SK-N-SH treated with all-trans-retinoic acid at 6 μM for 48 hours (cell line): Measurements from ENCODE around the gene EIF3A.

Experiments
- ATAC-seq: fragments of 200-7000 bp; cut with Tn5 transposase; 3 replicates; pipeline ENCODE4 v1.9.1; 2020; ENCODE audit warnings: mild to moderate bottlenecking, moderate library complexity
- ARNTL ChIP-seq: fragments of 450-650 bp; formaldehyde crosslinking; IDR thresholded peaks from 2 replicates; pipeline ENCODE4 v1.5.0; 2020; ENCODE audit warnings: low read depth, mild to moderate bottlenecking, moderate library complexity, borderline replicate concordance
- BACH2 ChIP-seq: fragments of 250-450 bp; sonication (Bioruptor Pico); IDR thresholded peaks from 2 replicates; pipeline ENCODE4 v1.9.0; 2021; ENCODE audit warnings: mild to moderate bottlenecking, borderline replicate concordance
- CSDC2 ChIP-seq: fragments of 250-450 bp; sonication (Bioruptor Pico); IDR thresholded peaks from 2 replicates; pipeline ENCODE4 v1.5.0; 2020; ENCODE audit warnings: mild to moderate bottlenecking, moderate library complexity
- CSRNP3 ChIP-seq: fragments of 250-450 bp; sonication (Bioruptor Pico); IDR thresholded peaks from 2 replicates; pipeline ENCODE4 v1.5.1; 2021; ENCODE audit warnings: mild to moderate bottlenecking, moderate library complexity
- GLIS3 ChIP-seq: fragments of 250-450 bp; sonication (Bioruptor Pico); IDR thresholded peaks from 2 replicates; pipeline ENCODE4 v1.5.0; 2020; ENCODE audit warnings: mild to moderate bottlenecking, moderate library complexity
- ISL1 ChIP-seq: fragments of 250-450 bp; sonication (Bioruptor Pico); IDR thresholded peaks from 2 replicates; pipeline ENCODE4 v2.1.2; 2022; ENCODE audit warnings: mild to moderate bottlenecking, moderate library complexity
- PPARA ChIP-seq: fragments of 250-450 bp; sonication (Bioruptor Pico); IDR thresholded peaks from 2 replicates; pipeline ENCODE4 v1.5.0; 2020; ENCODE audit warnings: mild to moderate bottlenecking, borderline replicate concordance
- SNAI2 ChIP-seq: fragments of 250-450 bp; sonication (Bioruptor Pico); IDR thresholded peaks from 2 replicates; pipeline ENCODE4 v1.5.0; 2020; ENCODE audit warnings: mild to moderate bottlenecking, moderate library complexity
- TCF4 ChIP-seq: fragments of 250-450 bp; sonication (Bioruptor Pico); IDR thresholded peaks from 2 replicates; pipeline ENCODE4 v1.8.0; 2021; ENCODE audit warnings: mild to moderate bottlenecking, moderate library complexity, borderline replicate concordance
- TOX ChIP-seq: fragments of 250-450 bp; sonication (Bioruptor Pico); IDR thresholded peaks from 2 replicates; pipeline ENCODE4 v1.8.0; 2021; ENCODE audit warnings: mild to moderate bottlenecking, moderate library complexity, borderline replicate concordance
- TSHZ2 ChIP-seq: fragments of 250-450 bp; sonication (Bioruptor Pico); IDR thresholded peaks from 2 replicates; pipeline ENCODE4 v1.5.0; 2020; ENCODE audit warnings: mild to moderate bottlenecking, moderate library complexity
- ZC3H10 ChIP-seq: fragments of 250-450 bp; sonication (Bioruptor Pico); IDR thresholded peaks from 2 replicates; pipeline ENCODE4 v1.5.1; 2021; ENCODE audit warnings: mild to moderate bottlenecking, moderate library complexity
- ZFP30 ChIP-seq: fragments of 450-650 bp; formaldehyde crosslinking; IDR thresholded peaks from 2 replicates; pipeline ENCODE4 v1.5.0; 2022; ENCODE audit warnings: mild to moderate bottlenecking, moderate library complexity
- ZNF70 ChIP-seq: fragments of 450-650 bp; formaldehyde crosslinking; IDR thresholded peaks from 2 replicates; pipeline ENCODE4 v1.5.0; 2020; ENCODE audit warnings: mild to moderate bottlenecking, moderate library complexity
- ZNF8 ChIP-seq: fragments of 450-650 bp; formaldehyde crosslinking; IDR thresholded peaks from 2 replicates; pipeline ENCODE4 v1.5.0; 2020; ENCODE audit warnings: mild to moderate bottlenecking, moderate library complexity
- TF ChIP-seq, protein P1 (sequence below): fragments of 250-450 bp; sonication (Bioruptor Pico); IDR thresholded peaks from 2 replicates; pipeline ENCODE4 v1.8.0; 2020; ENCODE audit warnings: mild to moderate bottlenecking, moderate library complexity, borderline replicate concordance
- TF ChIP-seq, protein P2 (sequence below): fragments of 250-450 bp; sonication (Bioruptor Pico); IDR thresholded peaks from 2 replicates; pipeline ENCODE4 v1.8.0; 2021; ENCODE audit warnings: low read depth, mild to moderate bottlenecking, moderate library complexity, borderline replicate concordance
- TF ChIP-seq, protein P3 (sequence below): fragments of 250-450 bp; sonication (Bioruptor Pico); IDR thresholded peaks from 2 replicates; pipeline ENCODE4 v1.5.1; 2020; ENCODE audit warnings: low read depth, mild to moderate bottlenecking, moderate library complexity

Gene EIF3A

GRCh38 chr10:119005362-119006043 is 75.1 kb downstream of the EIF3A start (continued):
- TF ChIP-seq, protein P1, sequence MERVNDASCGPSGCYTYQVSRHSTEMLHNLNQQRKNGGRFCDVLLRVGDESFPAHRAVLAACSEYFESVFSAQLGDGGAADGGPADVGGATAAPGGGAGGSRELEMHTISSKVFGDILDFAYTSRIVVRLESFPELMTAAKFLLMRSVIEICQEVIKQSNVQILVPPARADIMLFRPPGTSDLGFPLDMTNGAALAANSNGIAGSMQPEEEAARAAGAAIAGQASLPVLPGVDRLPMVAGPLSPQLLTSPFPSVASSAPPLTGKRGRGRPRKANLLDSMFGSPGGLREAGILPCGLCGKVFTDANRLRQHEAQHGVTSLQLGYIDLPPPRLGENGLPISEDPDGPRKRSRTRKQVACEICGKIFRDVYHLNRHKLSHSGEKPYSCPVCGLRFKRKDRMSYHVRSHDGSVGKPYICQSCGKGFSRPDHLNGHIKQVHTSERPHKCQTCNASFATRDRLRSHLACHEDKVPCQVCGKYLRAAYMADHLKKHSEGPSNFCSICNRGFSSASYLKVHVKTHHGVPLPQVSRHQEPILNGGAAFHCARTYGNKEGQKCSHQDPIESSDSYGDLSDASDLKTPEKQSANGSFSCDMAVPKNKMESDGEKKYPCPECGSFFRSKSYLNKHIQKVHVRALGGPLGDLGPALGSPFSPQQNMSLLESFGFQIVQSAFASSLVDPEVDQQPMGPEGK (CRISPR knock-in tag), result no peak
- TF ChIP-seq CSDC2 (CRISPR knock-in tag) (no peak), ISL1 (CRISPR knock-in tag) (no peak)
- TF ChIP-seq, protein P2, sequence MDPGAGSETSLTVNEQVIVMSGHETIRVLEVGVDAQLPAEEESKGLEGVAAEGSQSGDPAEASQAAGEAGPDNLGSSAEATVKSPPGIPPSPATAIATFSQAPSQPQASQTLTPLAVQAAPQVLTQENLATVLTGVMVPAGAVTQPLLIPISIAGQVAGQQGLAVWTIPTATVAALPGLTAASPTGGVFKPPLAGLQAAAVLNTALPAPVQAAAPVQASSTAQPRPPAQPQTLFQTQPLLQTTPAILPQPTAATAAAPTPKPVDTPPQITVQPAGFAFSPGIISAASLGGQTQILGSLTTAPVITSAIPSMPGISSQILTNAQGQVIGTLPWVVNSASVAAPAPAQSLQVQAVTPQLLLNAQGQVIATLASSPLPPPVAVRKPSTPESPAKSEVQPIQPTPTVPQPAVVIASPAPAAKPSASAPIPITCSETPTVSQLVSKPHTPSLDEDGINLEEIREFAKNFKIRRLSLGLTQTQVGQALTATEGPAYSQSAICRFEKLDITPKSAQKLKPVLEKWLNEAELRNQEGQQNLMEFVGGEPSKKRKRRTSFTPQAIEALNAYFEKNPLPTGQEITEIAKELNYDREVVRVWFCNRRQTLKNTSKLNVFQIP (CRISPR knock-in tag), result no peak

GRCh38 chr10:119003572-119004289 is 76.9 kb downstream of the EIF3A start:
- no peak for ATAC-seq
- TF ChIP-seq ZFP30 (CRISPR knock-in tag) (no peak), CSRNP3 (CRISPR knock-in tag) (no peak), PPARA (CRISPR knock-in tag) (no peak), TCF4 (no peak), CSDC2 (CRISPR knock-in tag) (no peak), ZNF70 (CRISPR knock-in tag) (no peak), TOX (no peak), ZC3H10 (CRISPR knock-in tag) (no peak)
- TF ChIP-seq, protein P3, sequence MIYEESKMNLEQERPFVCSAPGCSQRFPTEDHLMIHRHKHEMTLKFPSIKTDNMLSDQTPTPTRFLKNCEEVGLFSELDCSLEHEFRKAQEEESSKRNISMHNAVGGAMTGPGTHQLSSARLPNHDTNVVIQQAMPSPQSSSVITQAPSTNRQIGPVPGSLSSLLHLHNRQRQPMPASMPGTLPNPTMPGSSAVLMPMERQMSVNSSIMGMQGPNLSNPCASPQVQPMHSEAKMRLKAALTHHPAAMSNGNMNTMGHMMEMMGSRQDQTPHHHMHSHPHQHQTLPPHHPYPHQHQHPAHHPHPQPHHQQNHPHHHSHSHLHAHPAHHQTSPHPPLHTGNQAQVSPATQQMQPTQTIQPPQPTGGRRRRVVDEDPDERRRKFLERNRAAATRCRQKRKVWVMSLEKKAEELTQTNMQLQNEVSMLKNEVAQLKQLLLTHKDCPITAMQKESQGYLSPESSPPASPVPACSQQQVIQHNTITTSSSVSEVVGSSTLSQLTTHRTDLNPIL, result no peak

DNA sequence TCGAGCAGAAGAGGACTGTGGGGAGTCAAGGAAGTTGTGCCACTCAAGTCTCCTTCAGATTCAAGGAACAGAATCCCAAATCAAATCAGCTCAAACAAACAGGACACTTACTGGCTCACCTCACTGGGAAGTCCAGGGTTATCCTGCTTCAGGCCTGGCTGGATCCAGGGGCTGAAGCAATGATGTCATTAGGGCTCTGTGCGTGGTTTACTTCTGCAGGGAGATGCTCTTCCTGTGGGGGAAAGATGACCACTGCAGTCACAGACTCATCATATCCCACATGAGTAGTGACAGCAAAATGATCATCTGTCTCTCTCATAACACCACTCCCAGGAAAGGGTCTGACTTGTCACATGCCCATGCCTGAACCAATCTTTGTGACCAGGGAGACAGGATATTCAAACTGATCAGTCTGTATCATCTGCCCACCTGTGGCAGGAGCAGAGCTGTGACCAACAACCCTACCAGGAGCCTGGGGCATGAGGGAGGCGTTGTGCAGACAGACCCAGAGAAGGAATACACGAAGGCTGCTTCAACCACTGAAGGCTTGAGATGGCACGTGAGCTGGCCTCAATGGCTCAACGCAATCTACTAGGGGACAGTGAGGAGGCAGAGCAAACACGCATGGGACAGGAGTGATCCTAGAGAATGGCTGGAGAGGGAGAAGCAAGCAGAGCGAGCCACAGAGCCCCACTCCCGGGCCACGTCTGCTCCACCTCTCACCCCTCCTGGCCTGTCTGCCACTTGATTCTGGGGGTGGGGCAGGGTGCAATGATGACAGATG is 78.7 kb downstream of the EIF3A start:
- ATAC-seq, result no peak
- no peak for TF ChIP-seq ZFP30 (CRISPR knock-in tag)

- ATAC-seq, result no peak
- TF ChIP-seq SNAI2 (CRISPR knock-in tag) (no peak), BACH2 (CRISPR knock-in tag) (no peak), GLIS3 (no peak), ZFP30 (CRISPR knock-in tag) (no peak), TSHZ2 (no peak), ARNTL (no peak), ZNF8 (CRISPR knock-in tag) (no peak), TCF4 (no peak), ZNF70 (CRISPR knock-in tag) (no peak), CSDC2 (CRISPR knock-in tag) (no peak)
These were observed 82.4 kb downstream of the EIF3A start for GRCh38 chr10:118998183-118998582.
